Fibroblast of lung (primary cell): Measurements from ENCODE around the gene DDB1. TPM values are rescaled to one million over a fixed set of nuclear protein-coding genes. Genes with fewer than 3 reads are reported as not detected.

ENCODE experiments used
- DNase-seq, 2 donors: peaks; one replicate each; pipeline versions ENCODE4 v3.0.0 to v3.0.0-alpha.2; 2010; ENCODE audit warnings: low read depth in 2 of 2
- H2AFZ ChIP-seq: 2 replicates; pipeline ENCODE4 v1.5.1; 2012; ENCODE audit warnings: low read length, control low read depth, inconsistent platforms
- H3K27ac ChIP-seq: 2 replicates; pipeline ENCODE4 v1.5.1; 2011; ENCODE audit warnings: low read length, control low read depth; ENCODE audit not compliant: insufficient read depth
- H3K27me3 ChIP-seq: 2 replicates; pipeline ENCODE4 v1.5.1; 2011; ENCODE audit warnings: mild to moderate bottlenecking, low read length; ENCODE audit not compliant: control insufficient read depth, insufficient read depth
- H3K36me3 ChIP-seq: 2 replicates; pipeline ENCODE4 v1.5.1; 2011; ENCODE audit warnings: low read length; ENCODE audit not compliant: control insufficient read depth, insufficient read depth
- H3K4me1 ChIP-seq: 2 replicates; pipeline ENCODE4 v1.5.1; 2011; ENCODE audit warnings: low read length; ENCODE audit not compliant: control insufficient read depth, insufficient read depth; ENCODE audit errors: extremely low read depth
- H3K4me2 ChIP-seq: 2 replicates; pipeline ENCODE4 v1.5.1; 2011; ENCODE audit warnings: low read length, control low read depth; ENCODE audit not compliant: insufficient read depth; ENCODE audit errors: extremely low read depth
- H3K4me3 ChIP-seq, 4 experiments: fragments of 200-600 bp in 1 of 4; sonication (generic) in 1 of 4; replicated peaks in 1 of 4; 2 replicates each; pipeline ENCODE4 v1.5.1; 2011 to 2016; ENCODE audit warnings: low read length in 4 of 4, low read depth in 3 of 4, mild to moderate bottlenecking in 3 of 4, control low read depth in 2 of 4, inconsistent platforms in 1 of 4, mixed read lengths in 1 of 4; ENCODE audit not compliant: insufficient read depth in 1 of 4; ENCODE audit errors: control extremely low read depth in 1 of 4
- H3K79me2 ChIP-seq: 2 replicates; pipeline ENCODE4 v1.5.1; 2012; ENCODE audit warnings: mild to moderate bottlenecking, low read length, inconsistent platforms; ENCODE audit not compliant: control insufficient read depth, insufficient read depth
- H3K9ac ChIP-seq: 2 replicates; pipeline ENCODE4 v1.5.1; 2011; ENCODE audit warnings: mild to moderate bottlenecking, low read length, control low read depth; ENCODE audit not compliant: insufficient read depth
- H3K9me3 ChIP-seq: 2 replicates; pipeline ENCODE4 v1.5.1; 2012; ENCODE audit warnings: low read depth, low read length; ENCODE audit not compliant: control insufficient read depth, insufficient read depth
- H4K20me1 ChIP-seq: 2 replicates; pipeline ENCODE4 v1.5.1; 2011; ENCODE audit warnings: low read length; ENCODE audit not compliant: control insufficient read depth, insufficient read depth; ENCODE audit errors: extremely low read depth
- EZH2 ChIP-seq: IDR thresholded peaks from 2 replicates; pipeline ENCODE4 v1.5.1; 2012; ENCODE audit warnings: low read length, control low read depth, mild to moderate bottlenecking; ENCODE audit errors: missing control alignments
- polyA plus RNA-seq, 2 donors: library from polyadenylated mRNA; depleted of rRNA in 1 of 2; stranded (reverse) in 1 of 2; unstranded in 1 of 2; fragments of >200 nt; gene quantifications; 2 replicates each; pipeline ENCODE4 v1.2.1, GENCODE V29; 2011 to 2012; ENCODE audit warnings: missing spikeins in 1 of 2
- total RNA-seq: library from RNA; depleted of rRNA; stranded (reverse); fragments of >200 nt; gene quantifications from 2 replicates; pipeline ENCODE4 v1.2.1, GENCODE V29; 2014
- TF ChIP-seq, protein P1 (sequence below), 2 donors: IDR thresholded peaks in 1 of 2; conservative IDR thresholded peaks in 1 of 2; 1 replicate in 1 of 2; 2 replicates in 1 of 2; pipeline ENCODE4 v1.5.1; 2011 to 2012; ENCODE audit warnings: low read length in 2 of 2, control low read depth in 1 of 2, inconsistent platforms in 1 of 2, low read depth in 1 of 2, mild to moderate bottlenecking in 1 of 2

Gene DDB1
- total and polyA plus RNA-seq, 2 donors (not counting 1 experiment from before 2014, with no cell fraction given): 282 to 298 TPM

DNA sequence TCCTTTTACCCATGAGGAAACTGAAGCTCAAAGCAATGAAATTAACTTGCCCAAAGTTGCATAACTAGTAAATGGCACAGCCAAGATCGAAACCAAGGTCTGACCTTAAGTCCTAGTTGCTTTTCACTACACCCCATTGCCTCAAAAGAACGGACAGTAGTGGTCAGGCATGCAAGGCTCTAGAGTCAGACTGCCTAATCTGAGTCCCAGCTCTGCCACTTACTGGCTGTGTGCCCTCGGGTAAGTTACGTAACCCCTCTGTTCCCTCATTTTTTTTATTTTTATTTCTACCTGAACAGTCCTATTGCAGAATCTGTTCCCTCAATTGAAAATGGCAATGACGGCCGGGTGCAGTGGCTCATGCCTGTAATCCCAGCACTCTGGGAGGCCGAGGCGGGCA lies 19.1 kb upstream of the DDB1 start:
- Histone ChIP-seq H4K20me1 (no peaks in the 10 kb centered on the region), H3K36me3 (peaks cover 20% of the 10 kb centered on the region)

DNA sequence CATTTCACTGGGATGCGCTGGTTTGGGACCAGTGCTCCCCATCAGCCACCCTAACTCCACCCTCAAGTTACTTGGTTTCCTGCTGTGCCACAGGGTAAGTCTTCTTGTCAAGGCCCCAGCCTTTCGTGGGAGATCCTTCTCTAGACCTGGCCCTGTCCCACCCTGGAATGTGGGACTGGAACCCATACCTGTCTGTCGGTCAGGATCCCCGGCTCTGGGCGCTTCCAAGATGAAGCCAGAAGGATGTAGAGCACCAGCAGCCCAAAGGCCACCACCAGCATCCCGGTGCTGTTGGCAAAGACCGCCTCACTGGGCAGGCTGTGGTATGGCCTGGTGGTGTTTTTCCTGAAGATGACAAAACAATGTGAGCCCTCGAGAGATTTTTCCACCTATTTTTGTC lies 17.9 kb upstream of the DDB1 start:
- TF ChIP-seq EZH2: no peak
- TF ChIP-seq, protein P1, sequence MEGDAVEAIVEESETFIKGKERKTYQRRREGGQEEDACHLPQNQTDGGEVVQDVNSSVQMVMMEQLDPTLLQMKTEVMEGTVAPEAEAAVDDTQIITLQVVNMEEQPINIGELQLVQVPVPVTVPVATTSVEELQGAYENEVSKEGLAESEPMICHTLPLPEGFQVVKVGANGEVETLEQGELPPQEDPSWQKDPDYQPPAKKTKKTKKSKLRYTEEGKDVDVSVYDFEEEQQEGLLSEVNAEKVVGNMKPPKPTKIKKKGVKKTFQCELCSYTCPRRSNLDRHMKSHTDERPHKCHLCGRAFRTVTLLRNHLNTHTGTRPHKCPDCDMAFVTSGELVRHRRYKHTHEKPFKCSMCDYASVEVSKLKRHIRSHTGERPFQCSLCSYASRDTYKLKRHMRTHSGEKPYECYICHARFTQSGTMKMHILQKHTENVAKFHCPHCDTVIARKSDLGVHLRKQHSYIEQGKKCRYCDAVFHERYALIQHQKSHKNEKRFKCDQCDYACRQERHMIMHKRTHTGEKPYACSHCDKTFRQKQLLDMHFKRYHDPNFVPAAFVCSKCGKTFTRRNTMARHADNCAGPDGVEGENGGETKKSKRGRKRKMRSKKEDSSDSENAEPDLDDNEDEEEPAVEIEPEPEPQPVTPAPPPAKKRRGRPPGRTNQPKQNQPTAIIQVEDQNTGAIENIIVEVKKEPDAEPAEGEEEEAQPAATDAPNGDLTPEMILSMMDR (conservative IDR thresholded peaks at IDR 0.05 in 1 of 2, IDR thresholded peaks at IDR 0.05 in 1 of 2; ENCODE audit: low read depth in 1 of 2, low read length in 2 of 2): no peak
- no peaks in the 10 kb centered on the region for H3K79me2 ChIP-seq
- H3K4me2 ChIP-seq: no peak overlapping the region
- H3K9ac ChIP-seq: no peak overlapping the region
- H3K4me3 ChIP-seq: no peak overlapping the region
- H3K27me3 ChIP-seq: no peaks in the 10 kb centered on the region
- H2AFZ ChIP-seq: no peak overlapping the region
- H3K27ac ChIP-seq: no peak overlapping the region
- no peaks in the 10 kb centered on the region for H3K4me1 ChIP-seq
- peaks cover 20% of the 10 kb centered on the region for H3K36me3 ChIP-seq
- H3K9me3 ChIP-seq: no peaks in the 10 kb centered on the region
- no peaks in the 10 kb centered on the region for H4K20me1 ChIP-seq
- no peak for DNase-seq

More for the DNA sequence above, 19.1 kb upstream of the DDB1 start:
- TF ChIP-seq, protein P1 (conservative IDR thresholded peaks at IDR 0.05 in 1 of 2, IDR thresholded peaks at IDR 0.05 in 1 of 2; ENCODE audit: low read depth in 1 of 2, low read length in 2 of 2): no peak
- H3K9me3 ChIP-seq: no peaks in the 10 kb centered on the region
- no peak overlapping the region for H3K4me2 ChIP-seq
- no peaks in the 10 kb centered on the region for H3K79me2 ChIP-seq
- no peak overlapping the region for H3K9ac ChIP-seq
- no peak overlapping the region for H3K27ac ChIP-seq
- DNase-seq: no peak
- no peak overlapping the region for H3K4me3 ChIP-seq
- no peaks in the 10 kb centered on the region for H3K4me1 ChIP-seq
- H2AFZ ChIP-seq: no peak overlapping the region
- no peaks in the 10 kb centered on the region for H3K27me3 ChIP-seq

DNA sequence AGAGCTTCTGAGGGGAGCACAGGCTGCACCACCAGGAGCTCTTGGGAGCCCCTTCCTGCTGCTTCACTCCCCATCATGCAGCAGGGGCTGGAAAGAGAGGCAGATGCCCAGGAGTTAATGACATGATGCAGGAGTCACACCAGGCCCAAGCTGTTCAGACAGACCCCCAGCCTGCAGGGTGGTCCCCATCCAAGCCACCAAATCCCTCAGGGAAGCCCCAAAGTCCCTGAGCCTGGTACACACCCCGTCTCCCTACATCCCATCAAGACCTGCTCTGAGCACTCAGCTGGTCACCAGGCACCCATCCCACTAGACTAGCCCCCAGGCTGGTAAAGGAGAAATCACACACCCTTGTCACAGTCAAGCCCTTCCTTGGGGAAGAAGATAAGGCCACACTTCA lies 17.4 kb upstream of the DDB1 start:
- H3K4me2 ChIP-seq: no peak overlapping the region
- H3K79me2 ChIP-seq: no peaks in the 10 kb centered on the region
- peaks cover 20% of the 10 kb centered on the region for H3K36me3 ChIP-seq
- H4K20me1 ChIP-seq: no peaks in the 10 kb centered on the region
- no peak overlapping the region for H3K4me3 ChIP-seq
- no peak overlapping the region for H3K9ac ChIP-seq
- TF ChIP-seq, protein P1 (conservative IDR thresholded peaks at IDR 0.05 in 1 of 2, IDR thresholded peaks at IDR 0.05 in 1 of 2; ENCODE audit: low read depth in 1 of 2, low read length in 2 of 2): no peak
- TF ChIP-seq EZH2: no peak
- H3K27me3 ChIP-seq: no peaks in the 10 kb centered on the region
- H3K4me1 ChIP-seq: no peaks in the 10 kb centered on the region
- no peak overlapping the region for H2AFZ ChIP-seq
- no peak overlapping the region for H3K27ac ChIP-seq
- DNase-seq: no peak
- H3K9me3 ChIP-seq: no peaks in the 10 kb centered on the region
